Lung (tissue), 12 donors: ENCODE data around the gene JAG2. TPM values are rescaled to one million over a fixed set of nuclear protein-coding genes. Genes with fewer than 3 reads are reported as not detected.

Experiments
- ATAC-seq: fragments of 200-7000 bp; cut with Tn5 transposase; one replicate; pipeline ENCODE4 v1.9.1; 2020; ENCODE audit warnings: moderate number of reproducible peaks; ENCODE audit not compliant: insufficient read depth, low FRiP score
- DNase-seq, 3 donors: peaks; one replicate each; pipeline ENCODE4 v3.0.0-alpha.2; 2013 to 2017
- H3K27ac ChIP-seq, 2 donors: one replicate each; pipeline ENCODE4 v1.5.1; 2013; ENCODE audit warnings: mild to moderate bottlenecking in 2 of 2, moderate library complexity in 2 of 2, control low read depth in 1 of 2, inconsistent platforms in 1 of 2, low read depth in 1 of 2, low read length in 1 of 2
- H3K27me3 ChIP-seq, 3 donors: one replicate each; pipeline ENCODE4 v1.5.1; 2013; ENCODE audit warnings: low read length in 2 of 3; ENCODE audit not compliant: control insufficient read depth in 3 of 3, insufficient read depth in 3 of 3
- H3K36me3 ChIP-seq, 4 donors: one replicate each; pipeline ENCODE4 v1.5.1; 2013; ENCODE audit warnings: low read length in 4 of 4, mild to moderate bottlenecking in 1 of 4, moderate library complexity in 1 of 4; ENCODE audit not compliant: control insufficient read depth in 4 of 4, insufficient read depth in 4 of 4
- H3K4me1 ChIP-seq, 5 donors: one replicate each; pipeline ENCODE4 v1.5.1; 2013; ENCODE audit warnings: low read length in 5 of 5, mild to moderate bottlenecking in 2 of 5, moderate library complexity in 1 of 5; ENCODE audit not compliant: control insufficient read depth in 5 of 5, insufficient read depth in 5 of 5
- H3K4me3 ChIP-seq: one replicate; pipeline ENCODE4 v1.5.1; 2013; ENCODE audit warnings: mild to moderate bottlenecking, control low read depth, moderate library complexity
- H3K9ac ChIP-seq, 2 donors: one replicate each; pipeline ENCODE4 v1.5.1; 2013; ENCODE audit warnings: low read length in 2 of 2, control low read depth in 1 of 2; ENCODE audit not compliant: insufficient read depth in 1 of 2
- H3K9me3 ChIP-seq, 4 donors: one replicate each; pipeline ENCODE4 v1.5.1; 2013; ENCODE audit warnings: low read length in 3 of 4, mild to moderate bottlenecking in 1 of 4, moderate library complexity in 1 of 4; ENCODE audit not compliant: control insufficient read depth in 4 of 4, insufficient read depth in 3 of 4
- CTCF ChIP-seq: IDR thresholded peaks from 2 replicates; pipeline ENCODE4 v1.5.1; 2012; ENCODE audit warnings: mild to moderate bottlenecking; ENCODE audit errors: control extremely low read depth, extremely low read depth
- WGBS, 2 donors: extraction: QIAGEN DNeasy Blood & Tissue Kit; methylation state at CpG; one replicate each; pipeline ENCODE4 v1.1.7; 2013; 5-methylcytosine and 5-hydroxymethylcytosine counted together
- polyA plus RNA-seq, 2 donors: library from polyadenylated mRNA; stranded (reverse); fragments of 200-250 nt; gene quantifications; one replicate each; pipeline ENCODE4 v1.2.1, GENCODE V29; 2013
- total RNA-seq, 2 donors: library from RNA; depleted of rRNA in 1 of 2; stranded (reverse); fragments of >200 nt in 1 of 2; gene quantifications; one replicate each; pipeline ENCODE4 v1.2.1, GENCODE V29; 2014 to 2021
- donor health status: control.
- donor health status: control.
- donor health status: Bipolar disorder and iron deficiency.
- donor health status: healthy.
- donor health status: DM: yes; HTN: yes; CAD: no.

The JAG2 gene
- total and polyA plus RNA-seq, 4 donors: 14.1 to 35.1 (median 27.8) TPM

- H3K36me3 ChIP-seq: no peaks in the 10 kb centered on the region
- ATAC-seq: no peak
These were observed 61.2 kb downstream of the JAG2 start for GRCh38 chr14:105107351-105107750.

GRCh38 chr14:105105158-105105557, 63.4 kb downstream of the JAG2 start:
- 59 to 64% methylated on average over 7 of the region's 7 CpGs for WGBS, 2 donors

More at GRCh38 chr14:105107351-105107750, 61.2 kb downstream of the JAG2 start:
- H3K4me3 ChIP-seq: no peak overlapping the region
- no peak for DNase-seq
- H3K27me3 ChIP-seq: peaks cover 0 to 3% (median 0%) of the 10 kb centered on the region in 3 donors
- H3K9me3 ChIP-seq: no peaks in the 10 kb centered on the region
- no peaks in the 10 kb centered on the region for H3K4me1 ChIP-seq
- WGBS, 2 donors: 95 to 96% methylated on average over 7 of the region's 7 CpGs
- no peak overlapping the region for H3K9ac ChIP-seq
- no peak overlapping the region for H3K27ac ChIP-seq
- no peak for TF ChIP-seq CTCF

GRCh38 chr14:105102893-105103292, 65.7 kb downstream of the JAG2 start:
- ATAC-seq (no peak), DNase-seq (no peak)
- Histone ChIP-seq H3K36me3 (no peaks in the 10 kb centered on the region), H3K27me3 (peaks cover 0 to 3% (median 0%) of the 10 kb centered on the region in 3 donors), H3K9me3 (peaks cover 0 to 3% (median 1%) of the 10 kb centered on the region in 4 donors), H3K9ac (no peak overlapping the region), H3K4me1 (no peaks in the 10 kb centered on the region), H3K4me3 (no peak overlapping the region), H3K27ac (no peak overlapping the region)
- WGBS, 2 donors: 93 to 100% methylated on average over 3 of the region's 3 CpGs
- TF ChIP-seq CTCF: no peak

More at GRCh38 chr14:105105158-105105557, 63.4 kb downstream of the JAG2 start:
- H3K4me3 ChIP-seq: no peak overlapping the region
- no peak for DNase-seq
- peaks cover 0 to 3% (median 0%) of the 10 kb centered on the region in 3 donors for H3K27me3 ChIP-seq
- no peaks in the 10 kb centered on the region for H3K36me3 ChIP-seq
- no peak overlapping the region for H3K9ac ChIP-seq
- H3K27ac ChIP-seq: no peak overlapping the region
- H3K9me3 ChIP-seq: no peaks in the 10 kb centered on the region
- H3K4me1 ChIP-seq: no peaks in the 10 kb centered on the region
- no peak for ATAC-seq
- no peak for TF ChIP-seq CTCF

GRCh38 chr14:105102361-105102870, 66.2 kb downstream of the JAG2 start:
- Histone ChIP-seq H3K27ac (no peak overlapping the region), H3K9me3 (peaks cover 0 to 3% (median 1%) of the 10 kb centered on the region in 4 donors), H3K36me3 (no peaks in the 10 kb centered on the region), H3K4me3 (no peak overlapping the region), H3K9ac (no peak overlapping the region), H3K4me1 (no peaks in the 10 kb centered on the region), H3K27me3 (peaks cover 0 to 3% (median 0%) of the 10 kb centered on the region in 3 donors)
- no peak for TF ChIP-seq CTCF
- DNase-seq (no peak), ATAC-seq (no peak)
- WGBS, 2 donors: 95 to 96% methylated on average over 7 of the region's 7 CpGs
